GM19455 (cell line): ENCODE data around the gene PRPF38A.

ENCODE experiments used
- ATAC-seq: cut with Tn5 transposase; IDR thresholded peaks from one replicate; pipeline ENCODE4 v1.9.1; 2021; ENCODE audit not compliant: unreplicated experiment

The PRPF38A gene

DNA sequence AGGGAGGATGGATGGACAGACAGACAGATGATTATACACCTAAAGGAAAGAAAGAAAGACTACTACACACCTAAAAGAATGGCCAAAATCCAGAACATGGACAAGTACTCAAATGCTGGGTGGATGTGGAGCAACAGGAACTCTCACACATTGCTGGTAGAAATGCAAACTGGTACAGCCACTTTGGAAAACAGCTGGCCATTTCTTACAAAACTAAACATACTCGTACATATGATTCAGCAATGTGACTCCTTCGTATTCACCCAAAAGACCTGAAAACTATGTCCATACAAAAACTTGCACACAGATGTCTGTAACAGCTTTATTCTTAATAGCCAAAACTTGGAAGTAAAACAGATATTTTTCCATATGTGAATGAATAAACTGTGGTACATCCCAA, 51.3 kb downstream of the PRPF38A start:
- no peak for ATAC-seq

DNA sequence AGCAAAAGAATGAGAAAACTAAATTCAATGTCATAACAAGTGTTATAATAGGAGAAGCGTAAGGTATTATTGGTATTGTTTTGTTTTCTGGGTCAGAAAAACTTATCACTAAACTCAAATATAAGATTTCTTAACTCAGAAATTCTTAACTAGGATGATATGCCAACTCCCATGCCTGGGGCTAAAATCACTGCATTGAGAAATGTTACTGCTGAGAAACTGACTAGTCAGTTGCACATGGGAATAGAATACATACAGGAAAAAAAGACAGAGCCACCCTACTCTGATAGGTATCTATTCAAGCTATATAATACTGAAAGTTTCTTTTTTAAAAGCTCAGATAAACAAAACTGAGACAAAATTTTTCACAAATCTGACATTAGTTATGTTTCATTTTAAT, 56.3 kb downstream of the PRPF38A start:
- no peak for ATAC-seq

- ATAC-seq, result no peak
These were observed 57.4 kb downstream of the PRPF38A start for GRCh38 chr1:52461821-52462220.

GRCh38 chr1:52463891-52464290, 59.5 kb downstream of the PRPF38A start:
- ATAC-seq, result no peak

DNA sequence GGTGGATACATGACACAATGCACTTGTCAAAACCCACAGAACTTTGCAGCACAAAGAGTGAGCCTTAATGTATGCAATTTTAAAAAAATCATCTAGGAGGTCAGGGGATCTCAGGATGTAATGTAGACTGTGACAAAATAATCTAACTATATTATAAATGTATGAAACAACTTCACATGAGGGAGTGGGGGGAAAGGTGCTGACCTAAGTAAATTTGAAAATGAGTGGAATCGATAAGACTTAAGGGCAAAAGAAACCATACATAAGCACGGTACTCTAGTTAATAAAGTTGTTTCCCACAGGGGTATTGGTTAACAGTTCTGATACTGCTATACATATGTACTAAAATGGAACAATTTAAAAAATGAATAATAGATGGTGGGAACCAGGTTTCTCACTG, 64.7 kb downstream of the PRPF38A start:
- ATAC-seq, result no peak
